Stimulated activated CD4-positive, alpha-beta T cell treated with anti-CD3 and anti-CD28 coated beads, TNF-alpha, amount 100 ng/mL, for 4 hours (primary cell): ENCODE results near the gene AGAP1.

ENCODE experiments used
- DNase-seq, 3 experiments: peaks; one replicate each; pipeline ENCODE4 v3.0.0-alpha.2; 2020; ENCODE audit warnings: low read depth in 3 of 3

The AGAP1 gene

DNA sequence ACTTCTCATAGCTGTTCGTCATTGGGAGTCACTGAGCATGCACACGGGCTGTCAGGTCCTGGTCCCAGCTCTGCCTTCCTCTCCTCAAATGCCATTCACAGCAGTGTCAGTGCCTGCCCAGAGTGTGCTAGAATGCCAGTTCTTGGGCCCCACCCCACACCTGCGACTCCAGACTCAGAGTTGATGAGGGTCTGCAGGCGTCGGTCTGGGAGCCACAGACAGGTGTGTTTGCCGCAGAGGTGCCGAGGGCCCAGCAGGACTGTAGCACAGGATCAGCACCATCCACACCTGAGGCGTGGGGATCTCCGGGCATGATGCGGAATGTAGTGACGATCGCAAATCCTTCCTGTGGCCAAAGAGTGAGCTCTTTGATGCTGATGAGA, 56.5 kb downstream of the AGAP1 start:
- DNase-seq, result no peak

DNA sequence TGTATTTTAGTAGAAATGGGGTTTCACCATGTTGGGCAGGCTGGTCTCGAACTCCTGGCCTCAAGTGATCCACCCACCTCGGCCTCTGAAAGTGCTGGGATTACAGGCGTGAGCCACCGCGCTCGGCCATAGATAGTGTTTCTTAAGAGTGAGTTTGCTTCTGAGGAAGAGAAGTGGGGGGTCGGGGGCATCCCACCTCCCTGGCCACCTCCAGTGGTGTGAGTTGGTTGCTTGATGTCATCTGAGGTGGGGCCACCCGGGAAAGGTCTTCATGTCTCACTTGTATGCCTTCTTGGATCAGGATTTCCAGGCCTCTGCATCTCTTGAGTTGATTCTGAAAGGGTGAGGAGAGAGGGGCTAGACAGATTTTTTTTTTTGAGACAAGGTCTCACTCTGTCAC, 57.1 kb downstream of the AGAP1 start:
- no peak for DNase-seq

DNA sequence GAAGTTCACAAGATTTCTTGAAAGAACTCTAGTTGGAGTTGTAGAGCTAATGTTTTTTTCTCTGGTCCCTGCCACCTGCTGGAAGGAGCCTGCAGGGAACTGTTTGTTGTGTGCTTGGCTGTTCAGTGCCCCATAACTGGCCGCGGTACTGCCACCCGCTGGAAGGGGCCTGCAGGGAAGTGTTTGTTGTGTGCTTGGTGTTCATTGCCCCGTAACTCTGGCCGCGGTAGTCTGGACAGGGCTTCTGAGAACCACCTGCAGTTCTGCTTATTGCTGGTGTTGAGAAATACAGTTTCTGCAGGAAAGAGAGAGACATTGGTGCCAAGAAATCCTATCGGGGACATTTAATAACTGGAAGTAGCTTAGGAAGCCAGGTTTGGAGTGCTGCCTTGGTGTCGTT, 58.1 kb downstream of the AGAP1 start:
- DNase-seq, result no peak

DNA sequence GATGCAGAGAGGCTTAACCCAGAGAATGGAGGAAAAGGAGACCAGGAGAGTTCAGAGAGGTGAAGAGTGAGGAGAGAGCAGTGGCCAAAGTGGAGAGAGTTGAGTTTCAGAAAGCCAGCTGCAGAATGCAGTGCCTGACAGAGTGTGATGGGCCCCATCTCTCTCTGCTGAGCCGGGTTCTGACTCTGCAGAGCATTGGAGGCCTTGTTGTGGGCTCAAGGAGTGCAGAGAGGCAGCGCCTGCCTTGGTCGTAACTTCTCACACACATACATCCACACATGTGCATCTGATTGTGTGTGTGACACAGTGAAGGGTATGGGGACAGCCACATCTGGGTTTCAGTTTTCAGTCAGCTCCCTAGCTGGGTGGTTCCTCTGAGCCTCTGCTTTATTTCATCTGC, 58.8 kb downstream of the AGAP1 start:
- DNase-seq, result no peak

DNA sequence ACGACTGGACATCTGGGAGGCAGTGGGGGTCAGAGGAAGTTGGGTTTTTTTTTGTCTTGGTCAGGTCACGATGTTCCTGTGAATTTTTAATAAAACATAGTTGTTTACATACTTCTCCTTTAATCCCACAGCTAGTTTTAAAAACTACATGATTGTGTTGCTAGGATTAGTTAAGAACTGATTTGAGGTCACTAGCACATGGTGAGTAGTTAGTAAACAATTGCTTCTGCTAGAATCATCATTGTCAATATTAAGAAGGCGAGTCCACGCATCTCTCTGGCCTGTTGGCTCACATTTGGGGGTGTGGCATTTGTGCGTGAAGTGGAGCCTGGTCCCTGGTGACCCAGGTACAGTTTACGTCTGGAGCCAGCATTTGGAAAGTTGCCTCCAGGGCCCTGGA, 59.4 kb downstream of the AGAP1 start:
- DNase-seq, result no peak

DNA sequence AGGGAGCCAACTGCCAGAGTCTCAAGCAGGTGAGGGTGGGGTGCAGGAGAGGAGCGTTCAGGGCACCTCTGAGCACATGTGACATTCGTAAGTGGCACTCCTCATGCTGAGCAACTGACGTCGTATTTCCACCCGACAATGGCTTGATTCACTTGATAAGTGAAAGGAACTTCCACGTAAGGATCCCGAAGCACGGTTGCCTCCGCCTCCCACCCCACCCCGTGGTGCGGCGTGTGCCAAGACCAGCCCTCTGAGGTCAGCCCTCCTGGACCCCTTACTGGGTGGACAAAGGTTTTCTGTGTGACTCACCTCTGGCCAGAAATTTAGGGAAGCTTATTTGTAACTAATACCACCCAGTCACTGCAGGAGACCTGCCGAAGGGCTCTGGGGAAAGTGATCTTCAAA, 59.9 kb downstream of the AGAP1 start:
- no peak for DNase-seq

DNA sequence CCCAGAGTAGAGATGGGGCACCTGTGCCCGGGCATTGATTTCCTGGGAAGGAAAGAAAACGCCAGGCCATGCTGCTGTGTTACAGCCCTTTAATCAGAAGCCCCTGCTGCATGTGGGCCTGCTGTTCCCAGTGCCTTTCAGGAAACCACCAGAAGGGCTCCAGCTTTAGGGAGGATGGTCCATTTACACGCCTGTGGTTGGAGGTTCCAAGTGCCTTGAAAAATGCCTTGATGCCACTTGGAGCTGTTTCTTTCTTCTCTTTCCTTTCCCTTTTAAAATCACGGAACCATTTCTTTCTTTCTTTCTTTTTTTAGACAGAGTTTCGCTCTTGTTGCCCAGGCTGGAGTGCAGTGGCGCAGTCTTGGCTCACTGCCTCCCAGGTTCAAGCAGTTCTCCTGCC, 60.5 kb downstream of the AGAP1 start:
- no peak for DNase-seq

DNA sequence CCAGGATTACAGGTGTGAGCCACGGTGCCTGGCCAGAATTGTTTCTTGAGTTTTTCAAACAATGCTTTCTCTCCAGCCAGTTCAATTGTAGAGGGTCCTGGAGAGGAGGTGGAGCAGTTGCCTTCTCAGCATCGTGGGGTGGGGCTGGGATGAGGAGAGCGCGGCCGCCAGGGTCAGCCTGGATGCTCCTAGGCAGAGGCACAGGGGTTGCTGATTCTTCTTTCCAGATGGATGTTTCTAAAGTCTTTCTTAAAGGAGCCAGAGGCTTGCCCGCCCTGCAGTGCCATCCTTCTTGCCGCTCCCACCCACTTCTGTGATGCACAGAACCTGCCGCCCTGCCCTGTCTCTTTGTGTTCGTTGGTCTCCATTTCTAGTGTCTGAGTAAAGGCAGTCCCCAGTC, 61.1 kb downstream of the AGAP1 start:
- no peak for DNase-seq

DNA sequence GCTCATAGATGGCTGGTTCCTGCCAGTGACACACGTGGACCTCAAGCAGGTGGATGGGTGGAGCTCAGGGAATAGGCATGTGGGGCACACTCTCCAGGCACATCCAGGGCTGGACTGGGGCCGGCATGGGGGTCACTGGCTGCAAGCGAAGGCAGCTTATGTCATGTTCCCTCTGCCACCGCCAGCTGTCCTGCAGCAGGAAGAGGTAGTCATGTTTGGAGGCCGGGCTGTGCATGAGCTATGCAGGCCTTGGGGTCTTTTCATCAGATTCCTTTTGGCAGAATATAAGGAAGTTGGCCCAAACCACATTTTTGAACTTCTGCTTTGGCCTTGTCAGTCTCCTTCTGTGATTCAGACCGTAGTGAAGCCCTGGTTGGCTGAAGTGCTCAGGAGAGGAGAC, 61.5 kb downstream of the AGAP1 start:
- no peak for DNase-seq

DNA sequence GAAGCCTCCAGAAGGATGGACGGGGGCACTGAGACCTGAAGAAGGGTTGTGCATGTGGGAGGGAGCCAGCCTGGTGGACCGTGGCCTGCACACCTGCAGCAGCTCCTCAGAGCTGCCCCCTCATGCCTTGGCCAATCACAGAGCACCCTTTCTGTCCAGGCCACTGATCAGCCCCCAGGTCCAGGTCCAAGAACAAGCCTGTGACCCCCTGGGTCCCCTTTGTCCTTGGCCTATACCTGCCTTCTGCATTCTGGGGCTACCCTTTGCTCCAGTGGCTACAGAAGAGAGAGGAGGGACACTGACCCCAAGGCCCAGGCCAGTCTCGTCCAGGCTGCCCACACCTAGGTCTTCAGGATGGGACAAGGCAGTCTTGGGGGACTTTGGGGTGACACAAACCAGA, 62.2 kb downstream of the AGAP1 start:
- DNase-seq, result no peak

DNA sequence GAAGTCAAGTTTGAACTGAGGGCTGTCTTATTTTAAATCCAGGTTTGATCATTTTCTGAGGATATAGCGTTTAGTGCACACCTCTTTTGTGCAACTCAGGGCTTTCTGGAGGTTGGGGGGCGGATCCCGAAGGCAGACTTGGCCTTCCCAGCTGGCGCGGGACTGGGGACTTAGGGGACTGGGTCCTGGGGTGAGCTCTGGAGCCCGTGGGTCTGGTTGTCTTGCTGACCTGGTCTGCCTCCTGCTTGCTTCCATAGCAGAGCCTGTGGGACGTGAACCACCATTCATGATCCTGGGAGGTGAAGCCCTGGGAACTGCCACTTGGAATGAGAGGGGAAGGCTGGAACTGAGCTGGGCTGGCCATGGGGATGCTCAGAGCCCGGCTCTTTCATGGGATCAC, 63.1 kb downstream of the AGAP1 start:
- DNase-seq, result no peak

DNA sequence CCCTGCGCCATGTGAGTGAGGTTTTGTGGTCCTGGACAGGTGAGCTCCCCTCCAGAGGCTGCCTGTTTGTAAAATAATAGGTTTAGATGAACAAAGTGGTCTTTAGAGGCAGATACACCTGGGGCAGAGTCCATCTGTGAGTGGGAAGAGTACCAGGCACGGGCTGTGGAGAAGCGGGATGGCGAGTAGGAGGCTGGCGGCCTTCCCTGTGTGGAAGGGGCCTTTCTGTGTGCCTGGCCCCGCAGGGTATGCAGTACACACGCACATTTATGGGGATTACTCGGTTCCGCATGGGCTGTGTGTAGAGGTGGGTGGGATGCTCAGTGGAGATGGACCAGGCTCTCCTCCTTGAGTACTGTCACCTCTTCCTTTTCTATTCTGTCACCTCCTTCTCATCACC, 64.1 kb downstream of the AGAP1 start:
- DNase-seq, result no peak

DNA sequence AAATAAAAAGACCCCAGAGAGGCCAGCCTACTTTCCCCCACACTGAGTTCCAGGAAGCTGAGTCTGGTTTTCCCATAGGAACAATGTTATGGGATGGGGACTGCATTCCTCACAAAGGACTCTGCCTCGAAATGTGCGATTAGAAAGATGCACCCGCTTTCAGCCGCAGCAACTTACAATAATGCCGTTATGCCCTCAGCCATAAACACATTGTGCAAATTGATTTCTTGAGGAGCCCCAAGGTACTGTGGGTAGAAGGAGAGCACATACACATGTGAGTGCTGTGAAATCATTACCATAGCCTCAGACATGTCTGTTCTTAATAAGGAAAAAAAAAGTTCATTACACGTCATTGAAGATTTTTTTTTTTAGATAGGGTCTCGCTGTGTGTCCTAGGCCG, 64.7 kb downstream of the AGAP1 start:
- DNase-seq, result no peak

DNA sequence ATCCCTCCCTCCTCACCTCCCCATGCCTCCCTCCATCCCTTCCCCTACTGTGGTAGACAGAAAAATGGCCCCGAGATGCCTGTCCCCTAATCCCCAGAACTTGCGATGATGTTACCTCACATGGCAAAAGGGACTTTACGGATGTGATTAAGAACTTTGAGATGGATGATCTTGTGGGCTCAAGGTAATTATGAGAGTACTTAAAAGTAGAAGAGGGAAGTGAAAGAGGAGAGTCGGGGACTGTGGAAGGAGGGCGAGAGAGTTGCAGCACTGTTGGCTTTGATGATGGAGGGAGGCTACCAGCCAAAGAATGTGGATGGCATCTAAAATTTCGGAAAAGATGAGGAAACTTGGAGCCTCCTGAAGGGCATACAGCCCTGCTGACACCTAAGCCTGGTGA, 66.5 kb downstream of the AGAP1 start:
- no peak for DNase-seq

DNA sequence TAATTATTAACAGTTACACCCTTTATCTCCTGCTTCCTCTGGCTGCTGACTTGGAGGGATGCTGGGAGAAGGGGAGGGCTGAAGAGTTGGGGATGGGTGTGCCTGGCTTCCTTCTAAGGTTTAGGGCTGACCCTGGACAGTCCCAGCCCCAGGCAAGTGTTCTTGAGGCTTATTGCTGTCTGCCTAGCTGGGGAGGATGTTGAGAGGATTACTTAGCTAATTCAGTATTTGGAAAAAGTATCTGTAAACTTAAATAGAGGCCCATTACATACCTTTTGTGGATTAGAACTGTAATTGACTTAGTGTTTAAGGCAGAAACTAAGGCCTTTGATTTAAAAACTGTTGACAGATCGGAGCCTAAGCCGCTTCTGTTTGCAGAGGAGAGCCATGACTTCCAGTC, 67.6 kb downstream of the AGAP1 start:
- no peak for DNase-seq

DNA sequence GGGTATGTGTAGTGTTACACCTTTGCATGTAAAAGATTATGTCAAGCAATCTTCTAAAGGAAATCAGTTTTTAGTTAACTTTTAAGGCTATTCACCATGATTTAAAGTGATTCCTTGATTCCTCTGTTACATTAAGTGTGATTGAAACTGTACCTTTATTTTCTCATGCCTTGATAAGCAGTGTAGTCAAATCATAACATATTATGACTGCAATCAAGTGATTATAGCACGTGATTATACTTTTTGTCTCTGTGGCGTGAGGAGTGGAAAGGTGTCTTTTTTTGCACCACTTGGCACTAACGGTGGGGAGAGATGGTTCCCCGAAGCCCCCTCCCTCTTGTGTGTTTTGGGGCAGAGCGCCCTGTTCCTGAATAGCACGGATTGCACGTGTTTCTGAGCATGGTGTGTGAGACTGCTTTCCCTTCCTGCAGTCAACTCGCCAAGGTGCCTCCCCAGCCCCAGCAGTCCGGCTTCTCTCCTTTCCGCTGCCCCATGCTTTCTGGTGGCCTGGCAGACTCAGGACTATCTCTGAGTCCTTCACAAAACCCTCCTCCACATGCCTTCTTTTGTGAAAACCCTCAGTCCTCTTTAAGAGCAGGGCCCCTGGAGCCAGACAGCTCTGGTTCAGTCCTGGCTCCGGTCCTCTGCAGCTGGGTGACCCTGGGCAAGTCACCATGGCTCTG, 68.4 kb downstream of the AGAP1 start:
- DNase-seq, result no peak

DNA sequence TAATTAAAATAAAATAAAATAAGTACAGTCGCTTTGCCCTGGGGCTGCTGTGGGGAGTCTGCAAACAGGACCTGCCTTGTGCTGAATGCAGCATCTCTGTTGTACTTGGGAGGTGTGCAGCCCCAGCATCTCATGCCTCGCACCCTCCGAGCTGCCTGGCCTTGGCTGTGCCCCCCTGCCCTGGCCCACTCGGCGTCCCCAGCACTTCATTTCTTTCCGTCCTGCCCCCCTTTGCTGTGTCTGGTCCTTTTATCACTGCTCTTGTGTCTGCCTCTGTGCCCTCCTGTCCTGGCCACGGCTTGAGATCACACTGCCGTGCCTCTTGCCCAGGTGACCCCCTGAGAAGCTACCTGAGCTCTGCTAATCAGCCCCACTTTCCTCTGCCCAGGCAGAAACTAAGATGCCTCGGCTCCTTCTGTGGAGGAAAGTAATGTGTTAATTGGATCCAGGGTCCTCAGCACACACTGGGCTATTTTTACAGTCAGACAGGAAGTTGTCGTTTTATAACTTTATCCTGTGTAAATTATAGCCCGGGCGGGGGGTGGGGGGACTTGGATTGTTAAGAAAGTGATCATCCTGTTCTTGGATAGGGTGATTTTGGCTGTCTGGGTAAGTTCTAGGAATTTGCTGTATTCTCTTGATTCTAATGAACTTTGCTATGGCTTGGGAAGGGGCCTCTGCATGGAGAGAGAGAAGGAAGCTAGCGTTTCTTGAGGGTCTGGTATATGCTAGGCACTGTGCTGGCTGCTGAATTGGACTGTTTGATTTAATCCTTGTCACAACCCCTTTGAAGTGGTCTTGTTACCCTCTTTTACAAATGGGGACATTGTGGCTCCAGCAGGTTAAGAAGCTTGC, 69.4 kb downstream of the AGAP1 start:
- no peak for DNase-seq

DNA sequence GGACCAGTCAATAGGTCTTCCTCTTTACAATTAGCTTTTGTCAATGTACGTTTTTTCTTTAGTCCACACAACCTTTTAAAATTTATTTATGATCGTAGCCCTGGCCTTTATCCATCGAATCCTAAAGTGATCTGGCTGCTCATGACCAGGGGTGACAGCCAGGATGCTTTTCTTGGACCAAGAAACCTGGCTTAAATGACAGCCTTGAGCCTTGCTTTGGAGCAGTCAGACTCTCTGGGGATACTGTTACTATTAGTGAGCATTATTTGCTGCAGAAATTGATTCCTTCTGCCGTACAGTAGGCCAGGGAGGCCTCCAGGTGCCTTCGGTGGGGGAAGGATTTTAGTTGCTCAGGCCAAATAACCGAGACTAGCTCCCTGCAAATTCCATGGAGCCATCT, 70.2 kb downstream of the AGAP1 start:
- DNase-seq, result no peak

DNA sequence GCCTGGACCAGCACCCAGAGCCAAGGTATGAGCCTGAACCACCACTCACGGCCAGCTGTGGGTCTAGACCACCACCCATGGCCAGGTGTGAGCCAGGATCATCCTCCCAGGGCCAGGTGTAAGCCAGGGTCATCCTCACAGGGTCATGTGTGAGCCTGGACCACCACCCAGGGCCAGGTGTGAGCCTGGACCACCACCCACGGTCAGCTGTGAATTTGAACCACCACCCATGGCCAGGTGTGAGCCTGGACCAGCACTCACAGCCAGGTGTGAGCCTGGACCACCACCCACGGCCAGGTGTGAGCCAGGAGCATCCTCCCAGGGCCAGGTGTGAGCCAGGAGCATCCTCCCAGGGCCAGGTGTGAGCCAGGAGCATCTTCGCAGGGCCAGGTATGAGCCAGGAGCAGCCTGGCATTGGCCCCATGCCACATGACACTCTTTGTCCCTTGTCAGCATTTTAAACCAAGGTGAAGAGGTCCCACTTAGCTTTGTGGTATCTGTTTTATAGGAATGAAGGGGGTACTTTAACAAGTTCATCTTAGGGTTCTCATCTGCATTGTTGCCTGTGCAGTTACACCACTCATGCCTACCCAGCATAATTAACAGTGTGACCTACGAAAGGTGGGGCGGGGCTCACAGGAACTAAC, 71.2 kb downstream of the AGAP1 start:
- DNase-seq, result no peak

DNA sequence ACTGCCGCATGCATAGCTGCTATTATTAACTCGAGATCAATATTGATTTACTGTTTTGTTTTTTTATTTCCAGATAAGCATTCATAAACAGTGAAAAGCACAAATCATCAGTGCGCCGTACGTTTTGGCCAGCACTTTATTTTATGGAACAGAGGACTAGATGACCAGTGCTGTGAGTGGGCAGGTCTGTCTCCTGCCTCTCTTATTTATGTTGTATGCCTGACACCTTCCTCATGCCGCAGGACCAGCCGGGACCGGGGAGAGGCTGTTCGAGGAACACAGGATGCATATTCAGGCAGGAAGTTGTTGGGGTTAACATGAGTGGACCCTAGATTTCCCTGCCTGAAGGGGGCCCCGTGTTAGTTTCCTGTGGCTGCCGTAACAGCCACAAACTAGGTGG, 72.6 kb downstream of the AGAP1 start:
- DNase-seq, result no peak

DNA sequence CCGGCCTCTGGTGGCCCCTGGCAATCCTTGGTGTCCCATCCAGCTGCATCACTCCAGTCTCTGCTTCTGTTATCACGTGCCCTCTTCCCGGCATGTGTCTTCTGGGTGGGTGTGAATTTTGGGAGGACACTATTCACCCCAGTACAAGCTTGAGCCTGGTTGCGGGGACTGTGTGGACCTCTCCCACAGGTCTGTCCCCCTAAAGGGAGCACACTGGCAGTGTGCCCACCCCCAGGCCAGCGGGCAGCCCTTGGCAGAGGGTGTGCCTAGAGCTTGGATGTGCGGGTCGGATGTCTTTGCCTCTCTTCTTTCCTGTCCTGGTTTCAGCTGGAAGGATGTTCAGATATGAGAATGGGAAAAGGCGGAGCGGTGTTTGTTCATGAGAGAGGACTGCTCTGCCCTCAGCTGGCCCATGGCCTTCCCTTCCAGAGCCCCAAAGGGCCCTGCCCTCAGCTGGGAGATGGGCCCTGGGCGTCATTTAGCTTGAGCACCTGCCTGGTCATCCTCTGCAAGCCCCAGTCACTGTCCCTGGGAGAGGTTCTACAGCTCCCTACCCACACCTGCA, 73.2 kb downstream of the AGAP1 start:
- DNase-seq, result no peak

DNA sequence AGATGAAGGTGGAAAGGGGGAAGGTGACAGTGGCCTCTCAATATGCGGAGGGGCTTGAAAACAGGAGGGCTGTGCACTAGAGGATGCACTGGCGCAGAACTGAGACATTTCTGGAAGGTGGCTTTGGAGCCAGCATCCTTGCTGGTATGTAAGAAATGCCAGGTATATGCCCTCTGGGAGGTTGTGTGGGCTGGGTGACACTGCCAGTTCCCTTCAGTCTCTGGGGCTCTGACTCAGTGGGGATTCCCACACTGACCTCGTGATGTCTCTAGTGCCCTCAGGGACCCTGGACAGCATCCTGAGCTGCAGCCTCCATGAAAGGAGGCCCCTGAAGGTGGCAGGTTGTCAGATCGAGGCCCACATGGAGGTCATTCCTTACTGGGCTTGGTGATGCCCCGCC, 74.0 kb downstream of the AGAP1 start:
- DNase-seq, result no peak

DNA sequence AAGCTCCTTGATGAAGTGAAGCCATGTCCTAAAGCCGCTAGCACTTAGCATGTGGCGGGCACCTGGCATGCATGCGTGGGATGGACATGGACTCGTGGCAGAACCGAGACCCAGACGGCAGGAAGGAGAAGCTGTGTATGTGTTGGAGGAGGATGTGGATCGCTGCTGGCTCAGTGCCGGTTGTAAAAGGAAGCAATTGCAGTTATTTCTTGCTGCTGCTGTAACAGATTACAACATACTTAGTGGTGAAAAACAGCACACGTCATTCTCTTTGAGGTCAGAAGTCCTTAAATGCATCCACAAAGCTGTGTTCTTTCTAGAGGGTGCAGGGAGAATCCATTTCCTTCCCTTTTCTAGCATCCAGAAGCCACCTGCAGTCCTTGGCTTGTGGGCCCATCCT, 74.6 kb downstream of the AGAP1 start:
- no peak for DNase-seq
